ENCODE measurements around the gene CAMTA1. TPM values are rescaled to one million over a fixed set of nuclear protein-coding genes. Genes with fewer than 3 reads are reported as not detected.
"Not testable (repeated sequence)": the region's sequence is repeated elsewhere in the genome, so short reads cannot be mapped to it uniquely, and the experiment has no call there.

Gene CAMTA1
- total RNA-seq, 1 experiment from 2014 or later = 69.0 TPM

GRCh38 chr1:7684132-7684531 lies 898.9 kb downstream of the CAMTA1 start:
- no peak for DNase-seq (ENCODE audit: low read depth)

GRCh38 chr1:7684861-7685635 lies 899.8 kb downstream of the CAMTA1 start:
- DNase-seq (ENCODE audit: low read depth) = no peak

GRCh38 chr1:7686301-7686850 lies 901.1 kb downstream of the CAMTA1 start:
- no peak for DNase-seq (ENCODE audit: low read depth)

- DNase-seq (ENCODE audit: low read depth) = no peak
Measured at GRCh38 chr1:7687411-7687810, 902.2 kb downstream of the CAMTA1 start.

- no peak for DNase-seq (ENCODE audit: low read depth)
Measured at GRCh38 chr1:7688659-7689058, 903.4 kb downstream of the CAMTA1 start.

- DNase-seq (ENCODE audit: low read depth) = not testable (repeated sequence)
Measured at GRCh38 chr1:7689307-7689706, 904.1 kb downstream of the CAMTA1 start.

GRCh38 chr1:7690076-7690475 lies 904.8 kb downstream of the CAMTA1 start:
- DNase-seq (ENCODE audit: low read depth) = no peak

GRCh38 chr1:7690496-7691182 lies 905.4 kb downstream of the CAMTA1 start:
- no peak for DNase-seq (ENCODE audit: low read depth)

- no peak for DNase-seq (ENCODE audit: low read depth)
Measured at GRCh38 chr1:7691576-7691975, 906.3 kb downstream of the CAMTA1 start.

- no peak for DNase-seq (ENCODE audit: low read depth)
Measured at GRCh38 chr1:7692005-7692404, 906.8 kb downstream of the CAMTA1 start.

GRCh38 chr1:7693037-7693436 lies 907.8 kb downstream of the CAMTA1 start:
- not testable (repeated sequence) for DNase-seq (ENCODE audit: low read depth)

GRCh38 chr1:7693662-7694061 lies 908.4 kb downstream of the CAMTA1 start:
- DNase-seq (ENCODE audit: low read depth) = no peak

- no peak for DNase-seq (ENCODE audit: low read depth)
Measured at GRCh38 chr1:7694600-7695496, 909.6 kb downstream of the CAMTA1 start.

GRCh38 chr1:7695497-7696117 lies 910.4 kb downstream of the CAMTA1 start:
- no peak for DNase-seq (ENCODE audit: low read depth)

- DNase-seq (ENCODE audit: low read depth) = peak; percentile 5
Measured at GRCh38 chr1:7698641-7699040, 913.4 kb downstream of the CAMTA1 start.

- DNase-seq (ENCODE audit: low read depth) = no peak
Measured at GRCh38 chr1:7702365-7702764, 917.1 kb downstream of the CAMTA1 start.

- no peak for DNase-seq (ENCODE audit: low read depth)
Measured at GRCh38 chr1:7703321-7704213, 918.3 kb downstream of the CAMTA1 start.

- DNase-seq (ENCODE audit: low read depth) = peak; percentile 48
Measured at GRCh38 chr1:7704214-7705047, 919.2 kb downstream of the CAMTA1 start.

Measured in LHCN-M2 (cell line).